Mucosa of stomach (tissue), 1 donor: Measurements from ENCODE around the gene IPPK.

ENCODE experiments used
- H3K27me3 ChIP-seq: one replicate; pipeline ENCODE4 v1.7.0; 2013; ENCODE audit warnings: mild to moderate bottlenecking, low read length; ENCODE audit not compliant: control insufficient read depth, insufficient read depth
- H3K36me3 ChIP-seq: one replicate; pipeline ENCODE4 v1.7.0; 2013; ENCODE audit warnings: low read length; ENCODE audit not compliant: control insufficient read depth, insufficient read depth
- H3K4me1 ChIP-seq: one replicate; pipeline ENCODE4 v1.7.0; 2013; ENCODE audit warnings: mild to moderate bottlenecking, low read length; ENCODE audit not compliant: control insufficient read depth, insufficient read depth
- H3K4me3 ChIP-seq: one replicate; pipeline ENCODE4 v1.7.0; 2013; ENCODE audit warnings: low read length
- H3K9ac ChIP-seq: one replicate; pipeline ENCODE4 v1.7.0; 2013; ENCODE audit warnings: mild to moderate bottlenecking, low read length, moderate library complexity
- H3K9me3 ChIP-seq: one replicate; pipeline ENCODE4 v1.7.0; 2013; ENCODE audit warnings: mild to moderate bottlenecking, low read length, moderate library complexity; ENCODE audit not compliant: control insufficient read depth
- donor health status: Pancreatic carcinoma.

IPPK gene

DNA sequence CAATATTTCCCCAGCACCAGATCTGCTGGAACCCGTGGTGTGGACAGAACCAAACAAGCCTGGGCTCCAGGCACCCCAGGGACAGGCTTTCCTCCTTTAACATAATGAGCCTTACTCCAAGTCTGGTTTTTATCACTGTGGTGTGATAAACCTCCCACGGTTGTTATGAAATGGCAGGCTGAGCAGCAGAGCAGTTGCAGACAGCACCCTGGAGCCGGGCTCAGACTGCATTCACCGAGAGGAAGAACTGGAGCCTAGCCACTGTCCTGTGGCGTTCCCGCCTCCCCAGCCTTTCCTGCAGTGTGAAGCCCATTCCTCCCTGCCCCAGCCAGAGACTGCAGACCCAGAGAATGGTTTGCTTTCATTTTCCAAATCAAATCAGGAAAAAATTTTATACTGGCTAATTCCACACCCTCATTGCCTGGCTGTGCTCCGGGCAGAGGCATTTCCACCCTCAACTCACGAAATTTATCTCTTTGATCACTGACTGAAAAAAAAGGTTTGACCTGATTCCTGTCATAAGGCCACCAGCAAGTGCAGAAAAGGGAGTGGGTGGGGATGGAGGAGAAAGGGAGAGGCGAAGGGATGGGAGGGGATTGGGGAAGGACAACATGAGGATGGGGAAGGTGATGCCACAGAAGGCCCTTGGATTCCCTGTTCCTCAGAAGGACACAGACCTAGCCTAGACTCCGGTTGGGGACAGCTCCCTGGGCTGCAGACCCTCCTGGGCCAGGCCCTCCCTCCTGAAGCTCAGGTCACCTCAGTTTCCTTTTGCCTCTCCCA is 18.9 kb downstream of the IPPK start:
- Histone ChIP-seq H3K4me3 (no peak overlapping the region), H3K27me3 (no peaks in the 10 kb centered on the region), H3K9me3 (no peaks in the 10 kb centered on the region), H3K4me1 (no peaks in the 10 kb centered on the region), H3K9ac (no peak overlapping the region), H3K36me3 (peaks cover 5% of the 10 kb centered on the region)

DNA sequence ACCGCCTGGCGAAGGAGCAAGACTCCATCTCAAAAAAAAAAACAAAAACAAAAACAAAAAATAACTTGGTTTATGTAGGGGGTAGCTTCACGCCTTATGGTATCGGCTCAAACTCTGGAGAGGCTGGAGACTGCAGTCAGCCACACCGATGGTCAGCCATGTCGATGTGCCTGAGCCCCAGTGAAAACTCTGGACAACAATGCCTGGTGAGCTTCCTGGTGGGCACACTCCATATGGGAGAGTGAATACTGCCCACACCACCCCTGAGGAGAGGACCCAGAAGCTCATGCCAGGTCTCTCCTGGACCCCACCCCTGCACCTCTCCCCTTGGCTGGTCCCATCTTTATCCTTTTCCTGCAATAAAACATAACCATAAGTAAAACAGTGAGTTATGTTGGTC is 19.6 kb downstream of the IPPK start:
- no peak overlapping the region for H3K4me3 ChIP-seq
- H3K9me3 ChIP-seq: no peaks in the 10 kb centered on the region
- H3K4me1 ChIP-seq: no peaks in the 10 kb centered on the region
- no peaks in the 10 kb centered on the region for H3K27me3 ChIP-seq
- H3K36me3 ChIP-seq: peaks cover 5% of the 10 kb centered on the region
- no peak overlapping the region for H3K9ac ChIP-seq

DNA sequence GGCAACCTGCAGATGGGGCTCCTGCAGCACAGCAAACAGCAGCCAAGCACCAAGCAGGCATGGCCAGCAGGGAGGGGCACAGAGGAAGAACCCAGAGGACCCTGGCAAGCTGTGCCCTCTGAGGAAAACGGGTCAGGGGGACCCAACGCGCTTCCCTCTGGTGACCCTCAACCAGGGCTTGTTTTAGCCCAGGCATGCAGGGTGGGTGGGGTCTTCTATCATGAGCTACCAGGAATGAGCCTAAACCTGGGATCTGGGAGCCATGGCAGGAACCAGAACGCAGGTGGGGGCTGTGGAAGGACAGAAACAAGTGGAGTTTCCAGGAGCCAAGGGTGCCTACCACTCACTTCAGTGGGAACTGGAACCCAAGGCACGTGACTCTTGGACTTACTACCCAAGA is 20.9 kb downstream of the IPPK start:
- Histone ChIP-seq H3K4me1 (no peaks in the 10 kb centered on the region), H3K36me3 (peaks cover 5% of the 10 kb centered on the region), H3K4me3 (no peak overlapping the region), H3K9ac (no peak overlapping the region), H3K9me3 (no peaks in the 10 kb centered on the region), H3K27me3 (no peaks in the 10 kb centered on the region)

DNA sequence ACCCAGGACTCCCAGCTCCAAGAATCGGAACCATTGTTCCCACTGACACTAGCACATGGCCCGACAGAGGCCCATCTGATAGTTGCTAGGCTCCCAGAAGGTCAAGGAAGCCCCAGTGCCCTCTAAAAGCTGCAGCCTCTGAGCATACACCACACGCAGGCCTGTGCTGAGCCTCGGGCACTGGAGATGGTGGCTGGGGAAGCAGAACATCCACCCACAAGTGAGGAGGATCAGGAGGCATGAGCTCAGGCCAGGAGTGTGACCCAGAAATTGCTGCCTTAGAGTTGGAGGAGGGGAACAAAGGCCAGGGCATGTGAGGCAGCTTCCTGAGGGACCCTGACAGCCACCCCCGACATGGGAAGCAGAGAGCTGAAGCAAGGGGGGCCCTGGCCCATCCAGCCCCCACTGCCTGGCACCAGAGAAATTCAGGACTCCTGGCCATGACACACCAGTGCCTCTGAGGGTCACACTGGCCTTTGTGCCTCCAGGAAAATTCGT is 21.4 kb downstream of the IPPK start:
- peaks cover 7% of the 10 kb centered on the region for H3K36me3 ChIP-seq

DNA sequence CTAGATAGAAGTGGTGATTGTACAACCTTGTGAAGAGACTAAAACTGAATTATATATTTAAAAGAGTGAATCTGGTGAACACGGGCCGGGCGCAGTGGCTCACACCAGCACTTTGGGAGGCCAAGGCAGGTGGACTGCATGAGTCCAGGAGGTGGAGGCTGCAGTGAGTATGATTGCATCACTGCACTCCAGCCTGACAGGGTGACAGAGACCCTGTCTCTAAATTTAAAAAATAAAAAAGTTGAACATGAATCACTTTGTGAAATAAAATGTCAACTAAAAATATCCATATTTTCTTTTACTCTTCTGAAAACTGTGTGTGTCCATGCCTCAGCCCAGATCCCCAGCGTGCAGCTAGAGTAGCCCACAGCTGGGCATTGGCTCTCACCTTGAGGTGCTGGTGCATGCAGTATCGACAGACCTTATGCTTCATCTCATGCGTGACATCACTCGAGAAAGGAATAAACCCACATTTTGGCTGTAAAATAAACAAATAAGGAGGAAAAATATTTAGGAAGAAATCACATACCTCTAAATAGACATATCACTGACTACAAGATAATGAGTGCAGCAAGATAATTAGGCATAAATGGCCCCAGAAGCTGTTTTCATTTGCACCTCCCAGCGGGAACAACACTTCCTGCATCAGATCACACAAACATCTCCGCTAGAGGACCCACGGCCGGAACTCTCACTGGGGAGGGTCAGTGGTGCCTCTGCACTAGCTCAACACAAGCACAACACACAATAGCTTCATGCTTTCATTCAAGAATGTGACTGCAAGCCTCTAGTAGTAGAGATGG is 22.1 kb downstream of the IPPK start:
- no peak overlapping the region for H3K9ac ChIP-seq
- H3K4me3 ChIP-seq: no peak overlapping the region
- no peaks in the 10 kb centered on the region for H3K27me3 ChIP-seq
- no peaks in the 10 kb centered on the region for H3K4me1 ChIP-seq
- H3K36me3 ChIP-seq: peaks cover 14% of the 10 kb centered on the region
- no peaks in the 10 kb centered on the region for H3K9me3 ChIP-seq

More for the DNA sequence above, 21.4 kb downstream of the IPPK start:
- H3K4me1 ChIP-seq: no peaks in the 10 kb centered on the region
- H3K27me3 ChIP-seq: no peaks in the 10 kb centered on the region
- no peak overlapping the region for H3K4me3 ChIP-seq
- no peak overlapping the region for H3K9ac ChIP-seq
- H3K9me3 ChIP-seq: no peaks in the 10 kb centered on the region

DNA sequence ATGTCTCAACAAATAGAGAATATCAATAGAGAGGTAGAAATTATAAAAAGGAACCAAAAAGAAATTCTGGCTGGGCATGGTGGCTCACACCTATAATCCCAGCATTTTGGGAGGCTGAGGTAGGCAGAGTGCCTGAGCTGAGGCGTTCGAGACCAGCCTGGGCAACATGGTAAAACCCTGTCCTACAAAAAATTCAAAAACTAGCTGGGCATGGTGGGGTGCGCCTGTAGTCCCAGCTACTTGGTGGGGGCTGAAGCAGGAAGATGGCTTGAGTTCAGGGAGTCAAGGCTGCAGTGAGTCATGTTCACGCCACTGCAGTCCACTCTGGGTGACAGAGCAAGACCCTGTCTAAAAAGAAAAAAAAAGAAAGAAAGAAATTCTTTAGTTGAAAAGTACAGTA is 24.9 kb downstream of the IPPK start:
- H3K4me3 ChIP-seq: no peak overlapping the region
- H3K4me1 ChIP-seq: no peaks in the 10 kb centered on the region
- H3K9me3 ChIP-seq: no peaks in the 10 kb centered on the region
- no peaks in the 10 kb centered on the region for H3K27me3 ChIP-seq
- H3K9ac ChIP-seq: no peak overlapping the region
- H3K36me3 ChIP-seq: peaks cover 27% of the 10 kb centered on the region

DNA sequence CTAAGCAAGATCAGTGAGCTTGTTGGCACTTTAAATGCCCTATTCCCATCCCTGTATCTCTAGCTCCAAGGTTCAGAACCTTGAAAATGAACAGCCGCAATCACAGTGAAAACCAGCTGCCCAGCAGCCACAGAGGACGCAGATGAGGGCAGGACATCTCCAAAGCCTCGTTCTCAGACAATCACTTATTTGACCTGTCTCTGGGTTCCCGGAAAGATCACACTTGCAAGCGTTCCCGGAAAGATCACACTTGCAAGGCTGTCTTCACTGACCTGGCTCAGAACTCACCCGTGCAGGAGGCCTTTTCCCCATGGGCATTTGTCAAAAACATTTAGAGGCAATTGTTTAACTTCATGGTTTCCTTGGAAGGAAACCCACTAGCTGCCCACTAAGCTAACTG is 25.7 kb downstream of the IPPK start:
- Histone ChIP-seq H3K36me3 (peaks cover 24% of the 10 kb centered on the region), H3K4me3 (no peak overlapping the region), H3K4me1 (no peaks in the 10 kb centered on the region), H3K9ac (no peak overlapping the region), H3K27me3 (no peaks in the 10 kb centered on the region), H3K9me3 (no peaks in the 10 kb centered on the region)

DNA sequence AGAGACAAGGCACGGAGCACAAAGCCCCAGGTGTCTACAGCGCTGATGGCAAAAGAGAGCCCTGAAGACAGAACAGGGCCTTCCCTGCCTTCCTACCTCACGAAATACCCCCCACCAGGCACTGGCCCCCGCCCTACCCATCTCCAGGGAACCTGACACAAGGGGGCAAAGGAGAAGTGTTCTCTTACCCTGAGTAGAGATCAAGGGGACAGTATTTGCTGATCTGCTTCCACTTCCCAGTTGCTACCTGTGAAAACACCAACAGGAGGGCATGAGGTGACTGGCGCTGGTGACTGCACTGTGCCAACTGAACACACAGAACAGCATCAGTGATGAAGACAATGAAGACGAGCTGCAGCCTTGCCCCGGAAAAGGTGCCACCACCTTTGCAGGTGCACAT is 27.4 kb downstream of the IPPK start:
- Histone ChIP-seq H3K36me3 (peaks cover 22% of the 10 kb centered on the region), H3K4me3 (no peak overlapping the region), H3K9ac (no peak overlapping the region), H3K27me3 (no peaks in the 10 kb centered on the region), H3K4me1 (no peaks in the 10 kb centered on the region), H3K9me3 (no peaks in the 10 kb centered on the region)

DNA sequence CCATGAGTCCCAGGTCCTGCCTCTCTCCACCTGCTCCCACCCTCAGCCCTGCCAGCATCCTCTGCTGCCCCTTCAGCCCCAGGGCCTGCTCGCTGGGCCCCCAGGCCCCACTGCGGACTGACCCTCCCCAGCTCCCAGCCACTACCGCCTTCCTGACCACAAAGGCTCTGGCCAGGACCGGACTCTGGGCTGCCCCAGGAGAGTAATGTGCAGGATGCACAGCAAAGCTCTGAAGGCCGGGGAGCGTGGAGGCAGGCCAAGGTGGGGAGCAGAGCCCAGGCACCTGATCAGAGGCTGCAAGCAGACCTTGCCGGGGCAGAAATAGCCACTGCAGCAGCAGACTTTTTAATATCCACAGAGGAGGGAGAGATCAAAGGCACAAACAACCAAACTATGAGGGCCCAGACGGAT is 27.9 kb downstream of the IPPK start:
- H3K9me3 ChIP-seq: no peaks in the 10 kb centered on the region
- H3K36me3 ChIP-seq: peaks cover 22% of the 10 kb centered on the region
- no peaks in the 10 kb centered on the region for H3K4me1 ChIP-seq
- H3K27me3 ChIP-seq: no peaks in the 10 kb centered on the region
- no peak overlapping the region for H3K4me3 ChIP-seq
- no peak overlapping the region for H3K9ac ChIP-seq

DNA sequence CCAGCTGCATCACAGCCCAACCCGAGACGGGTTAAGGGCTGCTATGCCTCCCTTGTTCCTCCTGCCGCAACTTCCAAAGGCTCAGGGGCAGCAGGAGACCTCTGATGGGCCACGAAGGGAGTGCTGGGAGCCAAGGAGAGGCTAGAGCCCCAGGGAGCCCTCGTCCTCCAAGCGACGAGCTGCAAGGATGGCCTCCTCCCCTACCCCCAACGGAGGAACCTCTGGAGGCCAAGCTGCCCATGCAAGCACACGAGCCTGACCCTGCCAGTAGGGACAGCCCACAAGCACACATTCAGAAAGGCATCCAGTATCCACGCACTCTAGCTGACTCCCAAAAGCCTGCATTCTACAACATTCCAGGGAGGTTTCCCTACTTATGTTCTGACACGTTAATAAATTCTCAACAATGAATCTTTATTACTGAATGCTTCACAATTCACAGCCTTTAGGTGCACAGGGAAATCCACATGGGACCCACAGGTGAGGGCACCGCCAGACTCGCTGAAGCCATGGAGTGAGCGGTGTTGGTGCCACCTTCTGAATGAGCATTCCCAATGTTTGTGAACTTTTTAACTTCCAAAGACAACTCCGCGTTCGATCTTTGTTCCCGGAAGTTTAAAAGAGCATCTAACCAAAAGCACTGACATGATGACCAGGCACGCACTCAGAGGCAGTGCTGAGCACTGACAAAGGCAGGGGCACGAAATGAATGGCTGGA is 28.7 kb downstream of the IPPK start:
- no peak overlapping the region for H3K9ac ChIP-seq
- H3K4me1 ChIP-seq: no peaks in the 10 kb centered on the region
- H3K4me3 ChIP-seq: no peak overlapping the region
- no peaks in the 10 kb centered on the region for H3K9me3 ChIP-seq
- peaks cover 22% of the 10 kb centered on the region for H3K36me3 ChIP-seq
- H3K27me3 ChIP-seq: no peaks in the 10 kb centered on the region

DNA sequence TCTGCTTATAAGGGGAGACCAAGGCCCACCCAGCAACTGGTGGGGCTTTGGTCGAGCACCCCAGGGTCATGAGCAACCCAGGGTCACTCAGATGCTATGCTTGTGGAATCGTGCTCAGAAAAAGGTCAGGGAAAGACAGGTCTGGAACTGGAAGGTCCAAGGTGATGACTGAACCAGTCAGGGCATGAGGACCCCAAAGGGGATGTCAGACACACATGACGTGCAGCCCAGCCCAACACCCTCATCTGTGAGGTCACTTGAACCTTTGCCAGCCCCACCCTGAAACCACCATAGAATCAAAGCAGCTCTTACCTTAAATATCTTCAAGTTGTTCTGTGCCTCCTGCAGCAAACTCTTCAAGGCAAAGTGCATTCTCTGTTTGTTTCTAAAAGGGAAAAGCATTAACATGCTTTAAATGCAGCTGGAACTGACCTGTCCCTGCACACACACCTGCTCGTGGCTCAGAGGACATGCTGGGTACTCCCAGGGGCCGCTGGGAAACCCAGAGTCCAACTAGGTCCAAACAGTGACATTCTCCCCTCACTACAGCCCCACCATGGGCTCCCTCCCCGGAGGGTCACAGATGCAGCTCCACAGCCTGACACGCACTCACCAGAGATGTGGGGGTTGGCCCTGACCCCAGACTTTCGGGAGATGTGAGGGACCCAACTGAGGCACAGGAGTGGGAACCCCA is 29.4 kb downstream of the IPPK start:
- Histone ChIP-seq H3K27me3 (no peaks in the 10 kb centered on the region), H3K9ac (no peak overlapping the region), H3K4me1 (no peaks in the 10 kb centered on the region), H3K9me3 (no peaks in the 10 kb centered on the region), H3K36me3 (peaks cover 22% of the 10 kb centered on the region), H3K4me3 (no peak overlapping the region)
